Ovary (tissue), 3 donors: ENCODE results near the gene RAB9A.

Source experiments
- CTCF ChIP-seq, 3 donors: fragments of 450-650 bp in 2 of 3; fragments of 200-600 bp in 1 of 3; IDR thresholded peaks; one replicate each; pipeline versions ENCODE4 v1.5.1 to v1.8.0; 2016 to 2022; ENCODE audit warnings: antibody characterized with exemption in 3 of 3, mild to moderate bottlenecking in 1 of 3
- EP300 ChIP-seq: sonication (generic); formaldehyde crosslinking; IDR thresholded peaks from one replicate; pipeline ENCODE4 v1.6.1; 2017; ENCODE audit warnings: antibody characterized with exemption
- POLR2A ChIP-seq: fragments of 450-650 bp; IDR thresholded peaks from one replicate; pipeline ENCODE4 v1.6.1; 2017; ENCODE audit warnings: antibody characterized with exemption, mild to moderate bottlenecking, moderate library complexity
- donor health status: DM: no; HTN: no; CAD: no.

GRCh38 chrX:13669246-13669737, 19.6 kb upstream of the RAB9A start:
- TF ChIP-seq CTCF (IDR thresholded peaks at IDR 0.05), result no peak
- no peak for TF ChIP-seq POLR2A
- no peak for TF ChIP-seq EP300
